ENCODE measurements around the gene FOXJ3. TPM values are rescaled to one million over a fixed set of nuclear protein-coding genes. Genes with fewer than 3 reads are reported as not detected.

FOXJ3 gene
- polyA plus RNA-seq, 6 donors from 2014 or later: 19.8 to 46.0 (median 36.4) TPM

DNA sequence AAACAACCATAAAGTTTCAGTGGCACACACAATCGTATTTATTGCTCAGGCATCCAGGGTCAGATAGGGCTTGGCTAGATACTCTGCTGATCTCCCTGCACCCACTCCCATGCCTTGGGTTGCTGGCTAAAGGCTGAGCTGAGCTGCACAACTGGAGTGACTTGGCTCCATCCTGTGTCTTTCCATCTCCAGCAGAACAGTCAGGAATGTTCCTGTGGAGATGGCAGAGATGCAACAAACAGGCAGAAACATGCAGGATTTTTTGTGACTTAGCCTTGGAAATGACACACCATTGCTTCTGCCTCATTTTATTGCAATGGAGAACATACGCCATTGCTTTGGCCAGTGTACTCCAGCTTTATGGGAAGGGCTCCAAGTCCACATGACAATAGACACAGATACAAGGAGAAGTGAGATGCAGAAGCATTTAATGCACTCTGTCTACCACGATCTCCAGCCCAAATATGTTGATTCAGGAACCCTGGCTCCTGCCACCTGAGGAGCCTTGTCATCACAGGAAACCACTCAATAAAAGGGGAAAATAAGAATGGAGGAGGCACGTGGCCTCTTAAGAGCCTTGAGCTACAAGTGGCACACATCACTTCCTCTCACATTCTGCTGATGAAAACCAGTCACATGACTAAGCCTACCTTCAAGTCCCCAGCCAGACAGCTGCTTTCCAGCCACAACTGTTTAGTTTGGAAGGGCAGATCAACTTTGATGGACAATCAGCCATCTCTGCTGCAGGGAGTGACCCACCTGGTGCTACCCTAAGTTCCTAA is 191.9 kb downstream of the FOXJ3 start:
- no peaks in the 10 kb centered on the region for H3K4me1 Mint-ChIP-seq
- H3K9me3 Mint-ChIP-seq: peaks cover 0 to 4% (median 0%) of the 10 kb centered on the region in 7 donors
- no peak for DNase-seq
- ATAC-seq (ENCODE audit: low read depth in 2 of 2): no peak
- no peak overlapping the region for H3K4me3 Mint-ChIP-seq
- peaks cover 9 to 13% (median 13%) of the 10 kb centered on the region in 3 donors for H3K27me3 Mint-ChIP-seq
- no peak overlapping the region for H3K27ac Mint-ChIP-seq
- no peaks in the 10 kb centered on the region for H3K36me3 Mint-ChIP-seq

DNA sequence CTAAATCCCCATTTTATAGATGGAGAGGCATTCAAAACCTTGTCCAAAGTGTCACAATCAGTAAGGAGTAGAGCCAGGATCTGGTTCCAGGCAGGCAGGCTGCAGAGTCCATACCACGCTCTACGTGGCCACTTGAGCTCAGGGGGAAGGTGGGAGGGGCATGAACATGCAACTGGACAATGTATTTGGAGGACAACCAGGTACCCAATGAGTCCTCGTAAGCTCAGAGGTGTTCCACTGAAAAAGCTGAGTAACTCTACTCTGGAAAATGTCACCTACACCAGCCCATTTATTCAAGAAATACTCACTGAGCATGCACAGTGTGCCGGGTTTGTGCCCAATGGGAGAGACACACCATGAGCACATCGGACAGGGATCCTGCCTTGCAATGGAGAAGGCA is 193.1 kb downstream of the FOXJ3 start:
- no peak for ATAC-seq (ENCODE audit: low read depth in 2 of 2)
- no peaks in the 10 kb centered on the region for H3K4me1 Mint-ChIP-seq
- H3K27ac Mint-ChIP-seq: no peak overlapping the region
- peaks cover 0 to 4% (median 0%) of the 10 kb centered on the region in 7 donors for H3K9me3 Mint-ChIP-seq
- peaks cover 9 to 13% (median 13%) of the 10 kb centered on the region in 3 donors for H3K27me3 Mint-ChIP-seq
- no peak for DNase-seq
- no peaks in the 10 kb centered on the region for H3K36me3 Mint-ChIP-seq
- H3K4me3 Mint-ChIP-seq: no peak overlapping the region

DNA sequence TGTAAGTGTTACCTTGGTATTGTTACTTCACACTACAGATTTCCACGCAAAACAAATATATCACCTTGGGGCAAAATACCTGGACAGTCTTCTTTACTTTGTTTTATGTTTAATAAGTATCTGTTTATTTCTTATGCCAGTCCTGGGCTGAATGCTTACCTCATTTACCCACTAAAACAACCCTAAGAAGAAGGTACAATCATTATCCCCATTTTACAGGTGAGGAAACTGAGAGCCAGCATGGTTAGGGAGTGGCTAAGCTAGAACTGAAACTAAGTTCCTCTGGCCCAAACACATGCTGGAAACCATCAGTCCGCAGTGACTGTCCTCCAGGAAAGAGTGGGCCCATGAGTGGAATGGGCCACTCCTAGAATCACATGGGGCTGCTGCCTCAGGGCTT is 194.8 kb downstream of the FOXJ3 start:
- Mint-ChIP-seq H3K9me3 (peaks cover 0 to 4% (median 0%) of the 10 kb centered on the region in 7 donors), H3K27ac (peak overlapping the region in 1 of 6 donors; percentile 20), H3K36me3 (no peaks in the 10 kb centered on the region), H3K4me1 (no peaks in the 10 kb centered on the region), H3K4me3 (no peak overlapping the region), H3K27me3 (peaks cover 13 to 22% (median 17%) of the 10 kb centered on the region in 3 donors)
- DNase-seq (no peak), ATAC-seq (ENCODE audit: low read depth in 2 of 2) (no peak)

DNA sequence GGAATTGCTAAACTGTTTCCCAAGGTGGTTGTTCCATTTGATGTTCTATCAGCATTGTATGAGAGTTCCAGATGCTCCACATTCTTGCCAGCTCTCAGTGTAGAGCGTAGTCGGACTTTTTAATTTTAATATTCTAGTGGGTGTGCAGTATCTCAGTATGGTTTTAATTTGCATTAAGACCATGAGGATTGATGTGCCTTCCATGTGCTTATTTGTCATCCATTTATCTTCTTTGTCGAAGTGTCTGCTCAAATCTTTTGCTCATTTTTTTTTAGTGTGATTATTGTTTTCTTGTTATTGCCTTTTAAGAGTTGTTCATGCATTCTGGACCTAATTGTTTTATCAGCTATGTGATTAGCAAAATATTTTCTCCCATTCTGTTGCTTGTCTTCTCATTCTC is 195.6 kb downstream of the FOXJ3 start:
- DNase-seq (no peak), ATAC-seq (ENCODE audit: low read depth in 2 of 2) (no peak)
- no peaks in the 10 kb centered on the region for H3K36me3 Mint-ChIP-seq
- no peak overlapping the region for H3K4me3 Mint-ChIP-seq
- no peaks in the 10 kb centered on the region for H3K4me1 Mint-ChIP-seq
- peaks cover 0 to 4% (median 0%) of the 10 kb centered on the region in 7 donors for H3K9me3 Mint-ChIP-seq
- no peak overlapping the region for H3K27ac Mint-ChIP-seq
- H3K27me3 Mint-ChIP-seq: peaks cover 11 to 22% (median 17%) of the 10 kb centered on the region in 3 donors

DNA sequence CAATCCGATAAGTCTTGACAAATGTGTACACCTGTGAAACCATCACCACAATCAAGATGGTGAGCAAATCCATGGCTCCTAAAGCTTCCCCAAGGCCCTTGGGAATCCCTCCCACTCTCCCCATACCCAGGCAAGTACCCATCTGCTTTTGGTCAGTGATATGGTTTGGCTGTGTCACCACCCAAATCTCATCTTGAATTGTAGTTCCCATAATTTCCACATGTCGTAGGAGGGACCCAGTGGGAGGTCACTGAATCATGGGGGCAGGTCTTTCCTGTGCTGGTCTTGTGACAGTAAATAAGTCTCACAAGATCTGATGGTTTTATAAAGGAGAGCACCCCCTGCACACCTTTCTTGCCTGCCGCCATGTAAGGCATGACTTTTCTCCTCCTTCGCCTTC is 196.4 kb downstream of the FOXJ3 start:
- Mint-ChIP-seq H3K27ac (no peak overlapping the region), H3K27me3 (peaks cover 9 to 22% (median 17%) of the 10 kb centered on the region in 3 donors), H3K9me3 (peaks cover 0 to 4% (median 0%) of the 10 kb centered on the region in 7 donors), H3K4me1 (no peaks in the 10 kb centered on the region), H3K36me3 (no peaks in the 10 kb centered on the region), H3K4me3 (no peak overlapping the region)
- DNase-seq: no peak
- no peak for ATAC-seq (ENCODE audit: low read depth in 2 of 2)

DNA sequence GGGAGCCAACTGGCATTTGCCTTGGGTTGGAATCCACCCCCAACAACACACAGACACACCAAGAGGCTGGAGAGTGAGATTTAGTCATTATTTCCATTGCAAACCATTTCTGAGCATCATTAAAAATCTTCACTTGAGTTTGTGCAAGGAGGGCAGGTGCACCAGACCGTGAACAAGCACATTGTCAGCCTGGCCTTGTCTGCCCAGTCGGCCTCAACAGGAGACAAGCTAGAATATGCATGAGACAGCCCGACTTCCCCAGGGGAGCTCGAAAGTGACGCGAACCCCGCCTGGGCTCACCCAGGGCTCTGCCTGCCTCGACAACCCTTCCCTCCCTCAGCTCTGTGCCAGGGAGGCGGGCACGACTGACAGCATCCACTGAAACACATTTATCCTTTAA is 197.3 kb downstream of the FOXJ3 start:
- H3K4me3 Mint-ChIP-seq: no peak overlapping the region

DNA sequence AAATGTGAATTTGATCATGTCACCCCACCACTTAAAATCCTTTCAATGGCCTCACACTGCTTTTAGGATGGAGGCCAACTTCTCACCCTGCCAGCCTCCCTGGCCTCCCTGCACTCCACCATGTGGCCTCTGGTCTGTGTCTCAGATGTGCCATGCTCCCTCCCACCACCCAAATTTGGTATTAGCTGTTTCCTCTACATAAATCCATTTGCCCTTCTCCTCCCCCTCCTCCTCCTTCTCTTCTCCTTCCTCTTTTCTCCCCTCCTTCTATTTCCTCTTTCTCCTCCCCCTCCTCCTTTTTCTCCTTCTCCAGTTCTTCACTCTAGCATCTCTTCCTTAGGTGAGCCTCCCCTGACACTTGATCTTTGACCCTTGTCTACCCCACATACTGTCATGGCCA is 198.6 kb downstream of the FOXJ3 start:
- H3K27ac Mint-ChIP-seq: no peak overlapping the region
- no peaks in the 10 kb centered on the region for H3K4me1 Mint-ChIP-seq
- no peaks in the 10 kb centered on the region for H3K36me3 Mint-ChIP-seq
- no peak for DNase-seq
- no peak for ATAC-seq (ENCODE audit: low read depth in 2 of 2)
- H3K4me3 Mint-ChIP-seq: no peak overlapping the region
- peaks cover 0 to 4% (median 0%) of the 10 kb centered on the region in 7 donors for H3K9me3 Mint-ChIP-seq
- H3K27me3 Mint-ChIP-seq: peaks cover 4 to 22% (median 17%) of the 10 kb centered on the region in 3 donors

More for the DNA sequence above, 197.3 kb downstream of the FOXJ3 start:
- Mint-ChIP-seq H3K9me3 (peaks cover 0 to 4% (median 0%) of the 10 kb centered on the region in 7 donors), H3K27ac (no peak overlapping the region), H3K27me3 (peaks cover 4 to 22% (median 17%) of the 10 kb centered on the region in 3 donors), H3K4me1 (no peaks in the 10 kb centered on the region), H3K36me3 (no peaks in the 10 kb centered on the region)
- DNase-seq: no peak
- no peak for ATAC-seq (ENCODE audit: low read depth in 2 of 2)

DNA sequence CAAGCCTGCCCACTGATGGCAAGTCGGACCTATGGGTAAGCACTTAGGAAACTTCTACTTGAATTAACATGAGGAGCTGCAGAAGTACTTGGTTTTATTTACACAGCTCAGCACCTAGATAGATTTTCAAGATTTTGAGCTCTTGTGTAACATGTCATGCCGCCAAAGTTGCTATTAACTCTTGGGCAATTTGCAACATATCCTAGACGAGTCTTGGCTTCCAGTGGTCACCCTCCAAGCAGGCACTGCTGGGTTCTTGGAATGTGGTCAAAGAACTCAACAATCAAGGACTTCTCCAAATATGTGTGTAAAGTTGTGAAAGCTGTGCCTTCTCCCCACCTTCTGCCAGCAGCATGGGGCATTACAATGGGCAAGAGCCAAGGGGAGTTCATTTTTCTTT is 199.6 kb downstream of the FOXJ3 start:
- no peak overlapping the region for H3K27ac Mint-ChIP-seq
- DNase-seq (no peak), ATAC-seq (ENCODE audit: low read depth in 2 of 2) (no peak)
- peaks cover 0 to 22% (median 9%) of the 10 kb centered on the region in 3 donors for H3K27me3 Mint-ChIP-seq
- H3K36me3 Mint-ChIP-seq: no peaks in the 10 kb centered on the region
- no peak overlapping the region for H3K4me3 Mint-ChIP-seq
- H3K4me1 Mint-ChIP-seq: no peaks in the 10 kb centered on the region
- H3K9me3 Mint-ChIP-seq: peaks cover 0 to 4% (median 0%) of the 10 kb centered on the region in 7 donors

DNA sequence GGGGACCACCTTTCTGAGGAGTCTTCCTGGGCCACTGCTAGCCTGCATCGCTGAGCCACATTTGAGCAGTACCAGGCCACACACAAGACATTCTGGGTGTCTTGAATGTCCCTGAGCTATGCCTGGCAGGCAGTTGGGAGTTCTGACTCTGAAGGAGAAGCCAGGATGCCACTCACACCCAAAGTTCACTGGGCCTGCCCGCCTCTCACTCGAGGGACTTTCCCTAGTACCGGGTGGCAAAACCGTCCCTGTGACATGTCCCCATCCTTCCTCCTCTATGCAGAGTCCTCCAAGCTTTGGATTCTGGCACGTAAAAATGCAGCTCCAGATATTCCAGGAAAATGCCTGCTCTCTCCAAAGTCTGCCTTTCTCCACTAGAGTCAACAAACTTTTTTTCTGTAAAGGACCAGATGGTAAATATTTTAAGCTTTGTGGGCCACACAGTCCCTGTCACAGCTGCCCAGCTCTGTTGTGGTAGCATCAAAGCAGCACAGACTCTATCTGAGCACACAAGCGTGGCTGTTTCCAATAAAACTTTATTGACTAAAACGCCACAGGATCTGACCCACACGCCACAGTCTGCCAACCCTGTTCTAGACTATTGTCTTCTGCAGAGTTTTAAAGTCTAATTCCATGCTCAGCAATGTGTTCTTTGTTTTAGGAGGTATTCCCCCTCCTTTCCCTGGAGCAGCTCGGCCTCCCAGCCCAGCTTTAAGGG is 201.1 kb downstream of the FOXJ3 start:
- Mint-ChIP-seq H3K4me3 (no peak overlapping the region), H3K36me3 (no peaks in the 10 kb centered on the region), H3K27me3 (peaks cover 7 to 25% (median 20%) of the 10 kb centered on the region in 3 donors), H3K27ac (no peak overlapping the region), H3K4me1 (no peaks in the 10 kb centered on the region), H3K9me3 (peaks cover 0 to 3% (median 0%) of the 10 kb centered on the region in 7 donors)
- DNase-seq (no peak), ATAC-seq (ENCODE audit: low read depth in 2 of 2) (no peak)

DNA sequence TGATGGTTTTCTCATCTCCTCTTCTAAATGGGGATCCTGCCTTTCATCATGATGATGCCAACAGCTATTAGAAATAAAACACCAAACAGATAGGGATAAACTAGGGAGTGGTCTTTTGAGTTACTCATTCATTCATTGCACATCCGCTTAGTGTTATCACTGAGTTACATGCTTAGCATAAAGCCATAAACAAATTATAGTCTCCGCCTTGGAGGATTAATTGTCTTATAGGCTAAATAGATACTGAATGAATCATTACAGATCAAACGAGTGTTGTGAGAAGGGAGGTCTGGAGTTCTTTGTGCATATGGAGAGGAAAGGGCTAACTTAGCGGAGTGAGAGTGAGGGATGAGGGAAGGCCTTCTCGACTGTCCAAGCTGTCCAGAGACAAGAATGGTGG is 201.6 kb downstream of the FOXJ3 start:
- ATAC-seq (ENCODE audit: low read depth in 2 of 2) (no peak), DNase-seq (no peak)
- H3K4me3 Mint-ChIP-seq: no peak overlapping the region
- no peaks in the 10 kb centered on the region for H3K9me3 Mint-ChIP-seq
- H3K27me3 Mint-ChIP-seq: peaks cover 7 to 26% (median 19%) of the 10 kb centered on the region in 3 donors
- no peaks in the 10 kb centered on the region for H3K4me1 Mint-ChIP-seq
- H3K27ac Mint-ChIP-seq: no peak overlapping the region
- no peaks in the 10 kb centered on the region for H3K36me3 Mint-ChIP-seq

DNA sequence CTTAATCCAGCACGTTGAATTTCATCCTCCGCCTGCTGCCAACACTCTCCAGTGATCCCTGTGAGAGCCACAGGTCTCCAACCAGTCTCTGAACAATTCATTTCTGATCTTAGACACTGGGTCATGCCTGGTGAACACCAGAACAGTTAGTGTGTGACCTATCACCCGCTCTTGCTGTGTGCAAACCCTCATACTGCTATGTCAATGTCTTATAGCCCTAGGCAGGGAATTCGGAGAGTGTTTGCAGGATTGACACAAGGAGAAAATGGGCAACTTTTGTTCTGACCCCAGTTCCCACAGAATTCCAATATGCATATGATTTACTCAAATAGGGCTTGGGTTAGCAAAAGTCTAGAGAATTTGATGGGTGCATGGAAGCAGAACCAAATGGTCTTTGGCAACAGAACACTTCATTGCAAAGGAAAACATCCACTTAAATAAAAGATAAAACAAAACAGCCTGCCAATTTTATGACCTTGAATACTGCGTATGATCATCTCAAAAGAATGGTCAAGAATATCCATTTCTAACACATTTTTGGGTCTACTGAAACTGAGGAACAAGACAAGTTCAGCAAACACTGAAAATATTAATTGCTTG is 204.9 kb downstream of the FOXJ3 start:
- Mint-ChIP-seq H3K36me3 (no peaks in the 10 kb centered on the region), H3K27me3 (peaks cover 9 to 32% (median 13%) of the 10 kb centered on the region in 3 donors), H3K9me3 (peaks cover 0 to 2% (median 0%) of the 10 kb centered on the region in 7 donors), H3K4me1 (no peaks in the 10 kb centered on the region), H3K4me3 (no peak overlapping the region), H3K27ac (no peak overlapping the region)
- ATAC-seq (ENCODE audit: low read depth in 2 of 2): no peak
- DNase-seq: no peak

DNA sequence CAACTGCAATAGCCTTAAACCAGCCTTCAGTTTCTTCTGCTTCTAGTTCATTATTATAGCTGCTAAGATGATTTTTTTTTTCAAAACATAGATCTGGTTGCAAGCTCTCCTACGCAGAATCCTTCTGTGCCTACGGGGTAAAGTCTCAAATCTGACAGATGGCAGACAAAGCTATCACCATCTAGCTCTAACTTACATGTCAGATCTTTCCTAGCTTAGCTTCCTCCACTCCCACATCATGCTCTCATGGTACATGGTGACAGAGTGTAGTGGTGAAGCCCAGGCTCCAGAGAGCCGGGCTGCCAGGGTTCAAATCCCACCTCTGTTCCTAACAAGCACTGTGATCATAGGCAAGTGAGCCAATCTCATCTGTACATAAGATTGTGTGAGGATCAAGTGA is 206.1 kb downstream of the FOXJ3 start:
- H3K4me3 Mint-ChIP-seq: no peak overlapping the region
- peaks cover 0 to 6% (median 0%) of the 10 kb centered on the region in 7 donors for H3K9me3 Mint-ChIP-seq
- DNase-seq (no peak), ATAC-seq (ENCODE audit: low read depth in 2 of 2) (no peak)
- no peaks in the 10 kb centered on the region for H3K36me3 Mint-ChIP-seq
- H3K27me3 Mint-ChIP-seq: peaks cover 9 to 35% (median 13%) of the 10 kb centered on the region in 3 donors
- H3K4me1 Mint-ChIP-seq: no peaks in the 10 kb centered on the region
- H3K27ac Mint-ChIP-seq: no peak overlapping the region

DNA sequence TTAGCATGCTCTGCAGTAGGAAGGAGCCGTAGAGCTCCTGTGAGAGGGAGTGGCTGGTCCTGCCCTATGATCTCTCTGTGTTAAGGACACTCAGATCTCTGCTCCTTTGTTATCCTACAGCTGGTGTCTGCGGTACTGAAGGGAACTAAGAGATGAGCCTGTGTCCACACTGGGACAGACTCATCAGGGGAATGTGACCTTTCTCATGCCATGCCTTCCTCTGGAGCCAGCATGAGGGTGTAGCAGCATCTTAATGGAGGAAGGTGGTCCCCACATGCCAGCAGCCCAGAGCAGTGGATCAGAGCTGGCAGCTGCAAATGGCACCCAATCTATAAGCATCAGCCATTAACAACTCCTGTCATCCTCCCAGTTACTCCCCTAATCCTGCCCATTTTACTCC is 206.5 kb downstream of the FOXJ3 start:
- Mint-ChIP-seq H3K36me3 (no peaks in the 10 kb centered on the region), H3K4me1 (no peaks in the 10 kb centered on the region), H3K27me3 (peaks cover 9 to 39% (median 13%) of the 10 kb centered on the region in 3 donors), H3K27ac (no peak overlapping the region), H3K4me3 (no peak overlapping the region), H3K9me3 (peaks cover 0 to 6% (median 0%) of the 10 kb centered on the region in 7 donors)
- no peak for DNase-seq
- ATAC-seq (ENCODE audit: low read depth in 2 of 2): no peak

All from naive B cell (primary cell).